H54 (cell line): ENCODE results near the gene PPP2R5C.

ENCODE experiments used
- DNase-seq: peaks from one replicate; pipeline ENCODE4 v3.0.0; 2011; ENCODE audit warnings: low spot score, mixed read lengths; ENCODE audit not compliant: insufficient read length
- FAIRE-seq: peaks from 3 replicates; lab custom pipeline; 2011; peaks lifted over from hg19 to GRCh38; lab: Jason Lieb, UNC
- POLR2A ChIP-seq: IDR thresholded peaks from 2 replicates; pipeline ENCODE4 v1.6.1; 2011; ENCODE audit warnings: low read depth, mild to moderate bottlenecking, low read length

Gene PPP2R5C

DNA sequence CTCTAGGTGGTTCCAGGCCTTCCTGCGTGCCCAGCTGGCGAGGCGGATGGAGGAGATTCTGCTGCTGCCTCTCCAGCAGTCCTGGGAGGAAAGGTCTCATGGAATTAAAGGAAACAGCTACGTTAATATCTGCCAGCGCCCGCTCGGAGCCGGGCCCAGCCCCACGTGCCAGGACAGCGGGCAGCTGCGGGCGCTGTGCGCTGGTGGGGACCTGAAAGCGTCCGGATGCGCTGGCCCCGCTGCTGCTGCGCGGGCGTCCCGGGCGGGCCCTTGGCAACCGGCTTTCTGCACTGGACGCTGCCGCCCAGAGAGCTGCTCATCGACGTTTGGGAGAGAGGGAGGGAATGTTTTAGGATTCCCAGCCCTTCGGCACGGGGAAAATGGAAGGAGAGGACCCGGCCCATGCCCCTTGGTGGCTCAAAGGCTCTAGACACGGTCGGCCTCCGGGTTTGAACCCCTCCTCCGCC is 194.2 kb downstream of the PPP2R5C start:
- no peak for FAIRE-seq

GRCh38 chr14:101956179-101956885 is 194.8 kb downstream of the PPP2R5C start:
- FAIRE-seq (no peak), DNase-seq (no peak)
- no peak for TF ChIP-seq POLR2A

More for the DNA sequence above, 194.2 kb downstream of the PPP2R5C start:
- TF ChIP-seq POLR2A: no peak
- no peak for DNase-seq

DNA sequence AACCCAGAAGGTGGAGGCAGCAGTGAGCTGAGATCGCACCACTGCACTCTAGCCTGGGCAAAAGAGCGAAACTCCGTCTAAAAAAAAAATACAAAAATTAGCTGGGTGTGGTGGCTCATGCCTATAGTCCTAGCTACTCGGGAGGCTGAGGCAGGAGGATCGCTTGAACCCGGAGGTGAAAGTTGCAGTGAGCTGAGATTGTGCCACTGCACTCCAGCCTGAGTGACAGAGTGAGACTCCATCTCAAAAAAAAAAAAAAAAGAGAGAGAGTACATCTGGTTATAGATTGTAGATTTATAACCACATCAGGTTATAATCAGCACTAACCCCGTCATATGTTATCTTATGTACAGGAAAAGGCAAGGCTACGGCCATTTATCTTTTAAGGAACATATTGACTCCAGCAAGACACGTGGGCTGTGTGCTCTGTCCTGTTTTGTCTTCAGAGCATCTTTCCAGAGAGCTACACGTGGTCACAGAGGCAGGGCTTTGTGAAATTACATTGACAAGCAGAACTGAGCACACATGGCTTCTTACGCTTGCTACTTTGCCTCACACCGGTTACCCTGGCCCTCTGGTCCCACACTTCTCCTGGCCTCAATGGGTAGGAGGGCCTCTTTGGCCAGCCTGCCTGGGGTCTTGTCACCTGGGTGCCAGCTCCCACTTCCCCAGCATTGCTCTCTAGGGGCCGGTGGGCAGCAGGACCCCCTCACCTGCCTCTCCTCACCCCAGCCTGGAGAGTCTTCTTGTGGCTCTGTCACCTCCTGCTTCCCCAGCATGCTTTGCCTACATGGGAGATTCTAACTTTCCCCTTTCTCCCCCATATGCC is 196.1 kb downstream of the PPP2R5C start:
- no peak for FAIRE-seq
- no peak for DNase-seq
- no peak for TF ChIP-seq POLR2A

- FAIRE-seq (no peak), DNase-seq (no peak)
- TF ChIP-seq POLR2A: no peak
Observed at GRCh38 chr14:101958418-101959180, 197.1 kb downstream of the PPP2R5C start.

- no peak for FAIRE-seq
- no peak for DNase-seq
- no peak for TF ChIP-seq POLR2A
Observed at GRCh38 chr14:101959277-101959676, 197.8 kb downstream of the PPP2R5C start.

DNA sequence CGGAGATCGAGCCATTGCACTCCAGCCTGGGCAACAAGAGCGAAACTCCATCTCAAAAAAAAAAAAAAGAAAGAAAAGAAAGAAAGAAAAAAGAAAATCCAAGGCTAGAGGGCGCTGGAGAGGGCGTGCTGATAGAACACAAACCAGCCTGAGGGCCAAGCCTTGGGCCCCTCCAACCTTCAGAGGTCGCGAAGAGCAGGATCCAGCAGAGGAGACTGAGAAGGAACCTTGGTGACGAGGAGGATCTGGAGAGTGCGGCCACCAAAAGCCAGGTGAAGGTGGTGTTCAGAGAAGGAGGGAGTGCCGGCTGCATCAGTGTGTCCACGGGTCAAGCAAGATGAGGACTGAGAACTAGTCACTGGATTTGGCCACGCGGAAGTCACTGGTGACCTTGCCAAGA is 198.7 kb downstream of the PPP2R5C start:
- DNase-seq: no peak
- no peak for FAIRE-seq
- no peak for TF ChIP-seq POLR2A

GRCh38 chr14:101961011-101961721 is 199.7 kb downstream of the PPP2R5C start:
- TF ChIP-seq POLR2A: no peak
- peak; percentile 79 for FAIRE-seq
- peak; percentile 63 for DNase-seq

GRCh38 chr14:101961746-101962502 is 200.4 kb downstream of the PPP2R5C start:
- DNase-seq: no peak
- FAIRE-seq: no peak
- no peak for TF ChIP-seq POLR2A

DNA sequence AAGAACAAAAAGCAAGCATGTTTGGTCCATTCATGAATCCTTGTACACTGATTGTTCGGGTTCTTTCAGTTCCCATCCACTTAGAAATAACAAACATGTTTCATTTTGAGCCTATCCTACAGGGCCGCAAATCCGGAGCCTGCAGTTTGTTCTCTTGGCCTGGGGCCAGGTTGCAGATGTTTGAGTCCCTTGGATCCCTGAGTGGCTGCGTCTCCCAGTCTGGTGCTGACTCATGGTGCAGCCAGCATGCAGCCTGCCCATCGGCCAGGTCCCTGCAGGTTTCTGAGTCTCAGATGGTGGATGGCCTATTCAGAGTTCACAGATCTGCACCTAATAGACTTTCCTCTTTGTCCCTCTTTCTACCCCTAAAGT is 201.0 kb downstream of the PPP2R5C start:
- DNase-seq: peak; percentile 86
- no peak for TF ChIP-seq POLR2A
- FAIRE-seq: peak; percentile 99

DNA sequence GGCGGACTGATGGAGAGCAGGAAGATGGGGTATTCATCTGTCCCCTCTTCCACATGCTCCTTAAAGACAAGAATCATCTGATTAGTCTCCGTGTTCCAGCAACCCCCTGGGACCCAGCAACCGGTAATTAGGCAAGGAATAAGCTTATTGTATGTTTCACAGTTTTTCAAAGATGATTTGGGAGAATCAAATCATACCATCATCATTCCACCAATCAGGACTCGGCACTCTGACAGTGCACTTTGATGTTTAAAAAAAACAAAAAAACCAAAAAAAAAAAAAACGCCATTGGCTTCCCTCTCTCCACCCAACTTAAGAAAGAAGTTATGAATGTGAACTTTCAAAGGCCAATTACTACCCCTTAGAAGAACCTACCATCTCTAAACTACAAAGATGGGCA is 201.5 kb downstream of the PPP2R5C start:
- DNase-seq (no peak), FAIRE-seq (no peak)
- TF ChIP-seq POLR2A: no peak

DNA sequence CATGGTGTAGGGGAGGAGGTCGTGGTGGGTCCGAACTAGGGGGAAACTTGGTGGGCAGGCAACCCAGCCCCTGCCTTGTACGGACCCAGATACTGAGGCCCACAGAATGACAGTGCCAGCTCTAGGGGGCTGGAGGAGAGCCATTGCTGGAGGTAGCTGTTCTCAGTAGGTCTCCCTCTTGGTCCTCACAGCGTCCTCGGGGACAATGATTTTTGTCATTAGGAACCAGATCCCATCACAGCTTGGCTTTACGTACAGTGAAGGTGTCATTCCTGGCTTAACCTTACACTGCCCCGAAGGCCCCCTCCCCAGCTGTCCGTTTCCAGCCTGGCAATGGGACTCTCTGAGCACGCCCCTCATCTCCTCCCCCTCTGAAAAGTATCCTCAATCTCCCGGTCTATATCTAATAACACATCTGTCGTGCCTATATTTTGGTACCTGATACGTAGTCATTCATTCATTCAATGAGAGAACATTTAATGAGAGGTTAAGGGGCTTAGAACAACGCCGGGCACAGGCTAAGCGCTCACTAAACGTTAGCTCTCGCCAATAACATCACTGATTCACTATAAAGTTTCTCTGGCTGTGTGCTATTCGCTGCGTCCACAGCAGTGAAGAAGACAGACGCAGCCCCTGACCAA is 202.3 kb downstream of the PPP2R5C start:
- TF ChIP-seq POLR2A: no peak
- DNase-seq (no peak), FAIRE-seq (no peak)
